Adrenal gland (tissue), 5 donors: ENCODE data around the gene CHST8.
"Not testable (repeated sequence)": the region's sequence is repeated elsewhere in the genome, so short reads cannot be mapped to it uniquely, and the experiment has no call there.

Experiments
- CTCF ChIP-seq, 6 experiments: fragments of 450-650 bp in 4 of 6; fragments of 200-600 bp in 2 of 6; sonication (generic) in 1 of 6; IDR thresholded peaks; 1 replicate in 5 of 6; 2 replicates in 1 of 6; pipeline versions ENCODE4 v1.5.1 to v1.8.0; 2016 to 2021; ENCODE audit warnings: antibody characterized with exemption in 6 of 6, mild to moderate bottlenecking in 2 of 6, moderate library complexity in 1 of 6
- POLR2A ChIP-seq, 2 donors: fragments of 450-650 bp; IDR thresholded peaks; one replicate each; pipeline ENCODE4 v1.6.1; 2017; ENCODE audit warnings: antibody characterized with exemption in 2 of 2, mild to moderate bottlenecking in 2 of 2, moderate library complexity in 1 of 2
- donor health status: DM: no; HTN: no; CAD: no.

GRCh38 chr19:33819078-33819477, 197.3 kb downstream of the CHST8 start:
- TF ChIP-seq CTCF, POLR2A (IDR thresholded peaks at IDR 0.05): not testable (repeated sequence)
